Loucy (cell line): ENCODE measurements around the gene TSHZ2.
"Not testable (repeated sequence)": the region's sequence is repeated elsewhere in the genome, so short reads cannot be mapped to it uniquely, and the experiment has no call there.

ENCODE experiments used
- H2AFZ ChIP-seq: fragments of 200-600 bp; sonication (generic); 2 replicates; pipeline ENCODE4 v1.6.0; 2016; ENCODE audit warnings: antibody characterized with exemption, mild to moderate bottlenecking, low read length, moderate library complexity
- H3F3A ChIP-seq: fragments of 200-600 bp; 2 replicates; pipeline ENCODE4 v1.6.0; 2016; ENCODE audit warnings: antibody characterized with exemption, low read depth, mild to moderate bottlenecking
- H3K27me3 ChIP-seq: fragments of 200-600 bp; sonication (generic); 2 replicates; pipeline ENCODE4 v1.6.1; 2014; ENCODE audit warnings: low read length, mild to moderate bottlenecking; ENCODE audit not compliant: insufficient read depth, poor library complexity, severe bottlenecking
- H3K36me3 ChIP-seq: fragments of 200-600 bp; sonication (generic); 2 replicates; pipeline ENCODE4 v1.6.1; 2016; ENCODE audit warnings: low read length; ENCODE audit not compliant: insufficient read depth
- H3K4me1 ChIP-seq: fragments of 200-600 bp; sonication (generic); 2 replicates; pipeline ENCODE4 v1.5.1; 2014; ENCODE audit warnings: low read length, mild to moderate bottlenecking; ENCODE audit not compliant: insufficient read depth, poor library complexity, severe bottlenecking
- H3K4me2 ChIP-seq: fragments of 200-600 bp; sonication (generic); 2 replicates; pipeline ENCODE4 v1.6.0; 2014; ENCODE audit warnings: antibody characterized with exemption, low read length, low read depth, mild to moderate bottlenecking; ENCODE audit not compliant: poor library complexity, severe bottlenecking
- H3K4me3 ChIP-seq: fragments of 200-600 bp; sonication (generic); 2 replicates; pipeline ENCODE4 v1.5.1; 2014; ENCODE audit warnings: low read length, mild to moderate bottlenecking, mixed read lengths; ENCODE audit not compliant: poor library complexity, severe bottlenecking
- H3K79me2 ChIP-seq: fragments of 200-600 bp; sonication (generic); 2 replicates; pipeline ENCODE4 v1.6.1; 2014; ENCODE audit warnings: low read length; ENCODE audit not compliant: insufficient read depth
- H3K9ac ChIP-seq: fragments of 200-600 bp; sonication (generic); 2 replicates; pipeline ENCODE4 v1.6.0; 2014; ENCODE audit warnings: mild to moderate bottlenecking, low read depth, low read length, moderate library complexity; ENCODE audit not compliant: poor library complexity, severe bottlenecking
- H3K9me2 ChIP-seq: fragments of 200-600 bp; sonication (generic); replicated peaks from 2 replicates; pipeline ENCODE4 v1.6.1; 2016; ENCODE audit warnings: low read depth, low read length, mixed read lengths
- H3K9me3 ChIP-seq: fragments of 200-600 bp; sonication (generic); 2 replicates; pipeline ENCODE4 v1.6.1; 2014; ENCODE audit warnings: mild to moderate bottlenecking, antibody characterized with exemption, low read length, low read depth; ENCODE audit not compliant: insufficient read depth
- H4K20me1 ChIP-seq: fragments of 200-600 bp; sonication (generic); 2 replicates; pipeline ENCODE4 v1.6.0; 2014; ENCODE audit warnings: antibody characterized with exemption, low read length, mild to moderate bottlenecking; ENCODE audit not compliant: insufficient read depth, poor library complexity, severe bottlenecking
- EZH2phosphoT487 ChIP-seq: fragments of 200-600 bp; IDR thresholded peaks from 2 replicates; pipeline ENCODE4 v1.6.1; 2018; ENCODE audit warnings: antibody characterized with exemption, mild to moderate bottlenecking, moderate library complexity, borderline replicate concordance
- TF ChIP-seq, protein P1 (sequence below): fragments of 200-600 bp; sonication (generic); conservative IDR thresholded peaks from 2 replicates; pipeline ENCODE4 v1.5.1; 2014; ENCODE audit warnings: mild to moderate bottlenecking, antibody characterized with exemption, low read length

The TSHZ2 gene

DNA sequence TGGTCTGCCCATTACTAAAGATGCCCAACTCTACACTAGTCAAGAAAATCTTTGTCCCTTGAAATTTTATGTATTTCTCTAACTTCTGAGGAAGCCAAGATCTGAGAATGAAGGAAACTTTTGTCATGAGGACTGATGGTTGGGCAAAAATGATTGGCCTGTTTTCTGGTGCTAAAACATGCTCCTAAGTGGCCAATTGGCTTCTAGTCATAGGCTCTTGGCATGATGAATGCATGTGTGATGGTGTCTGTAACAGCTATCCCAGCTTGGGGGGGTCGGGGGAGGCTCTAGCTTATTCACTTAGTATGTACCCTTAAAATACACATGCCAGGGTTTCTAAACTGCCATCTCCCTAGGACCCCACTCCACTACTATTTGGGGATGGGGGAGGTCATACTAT lies 392.9 kb downstream of the TSHZ2 start:
- no peaks in the 10 kb centered on the region for H3K79me2 ChIP-seq
- no peak overlapping the region for H3K4me3 ChIP-seq
- peaks cover 3% of the 10 kb centered on the region for H3K4me1 ChIP-seq
- no peaks in the 10 kb centered on the region for H3K9me3 ChIP-seq
- no peaks in the 10 kb centered on the region for H3K9me2 ChIP-seq
- H2AFZ ChIP-seq: no peak overlapping the region
- no peaks in the 10 kb centered on the region for H3F3A ChIP-seq
- H3K9ac ChIP-seq: no peak overlapping the region
- no peaks in the 10 kb centered on the region for H3K27me3 ChIP-seq
- no peaks in the 10 kb centered on the region for H4K20me1 ChIP-seq
- no peak for TF ChIP-seq EZH2phosphoT487
- TF ChIP-seq, protein P1, sequence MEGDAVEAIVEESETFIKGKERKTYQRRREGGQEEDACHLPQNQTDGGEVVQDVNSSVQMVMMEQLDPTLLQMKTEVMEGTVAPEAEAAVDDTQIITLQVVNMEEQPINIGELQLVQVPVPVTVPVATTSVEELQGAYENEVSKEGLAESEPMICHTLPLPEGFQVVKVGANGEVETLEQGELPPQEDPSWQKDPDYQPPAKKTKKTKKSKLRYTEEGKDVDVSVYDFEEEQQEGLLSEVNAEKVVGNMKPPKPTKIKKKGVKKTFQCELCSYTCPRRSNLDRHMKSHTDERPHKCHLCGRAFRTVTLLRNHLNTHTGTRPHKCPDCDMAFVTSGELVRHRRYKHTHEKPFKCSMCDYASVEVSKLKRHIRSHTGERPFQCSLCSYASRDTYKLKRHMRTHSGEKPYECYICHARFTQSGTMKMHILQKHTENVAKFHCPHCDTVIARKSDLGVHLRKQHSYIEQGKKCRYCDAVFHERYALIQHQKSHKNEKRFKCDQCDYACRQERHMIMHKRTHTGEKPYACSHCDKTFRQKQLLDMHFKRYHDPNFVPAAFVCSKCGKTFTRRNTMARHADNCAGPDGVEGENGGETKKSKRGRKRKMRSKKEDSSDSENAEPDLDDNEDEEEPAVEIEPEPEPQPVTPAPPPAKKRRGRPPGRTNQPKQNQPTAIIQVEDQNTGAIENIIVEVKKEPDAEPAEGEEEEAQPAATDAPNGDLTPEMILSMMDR: no peak
- no peak overlapping the region for H3K4me2 ChIP-seq
- no peaks in the 10 kb centered on the region for H3K36me3 ChIP-seq

DNA sequence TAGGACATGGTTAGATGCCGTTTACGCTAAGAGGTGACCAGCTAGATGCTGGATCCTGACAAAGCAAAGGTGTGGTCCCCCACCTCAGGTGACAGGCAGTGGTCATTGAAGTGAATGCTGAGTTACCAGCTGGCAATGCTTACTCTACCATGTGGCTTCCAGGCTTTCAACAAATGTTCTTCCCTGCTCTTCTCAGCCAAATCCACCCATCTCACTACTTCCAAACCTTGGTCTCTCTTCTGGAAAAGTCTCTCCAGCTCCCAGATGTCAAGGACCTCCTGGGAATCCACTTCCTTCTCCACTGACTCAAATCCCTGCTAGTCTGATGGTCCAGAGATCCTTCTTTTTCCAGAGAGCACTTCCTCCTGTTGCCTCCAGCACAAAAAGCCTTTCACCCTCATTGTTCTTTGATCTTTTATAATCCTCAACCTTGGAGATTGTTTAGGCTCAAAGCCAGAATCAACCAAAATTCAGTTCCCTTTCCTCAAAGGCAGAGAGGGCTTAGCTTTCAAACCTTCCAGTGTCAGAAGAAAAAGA lies 393.4 kb downstream of the TSHZ2 start:
- no peak for TF ChIP-seq EZH2phosphoT487
- TF ChIP-seq, protein P1: no peak
- H2AFZ ChIP-seq: no peak overlapping the region
- H3K4me3 ChIP-seq: no peak overlapping the region
- H3K9me3 ChIP-seq: no peaks in the 10 kb centered on the region
- no peak overlapping the region for H3K4me2 ChIP-seq
- H3F3A ChIP-seq: no peaks in the 10 kb centered on the region
- H3K79me2 ChIP-seq: no peaks in the 10 kb centered on the region
- H3K9ac ChIP-seq: no peak overlapping the region
- peaks cover 6% of the 10 kb centered on the region for H3K4me1 ChIP-seq
- H3K36me3 ChIP-seq: no peaks in the 10 kb centered on the region
- no peaks in the 10 kb centered on the region for H4K20me1 ChIP-seq
- H3K9me2 ChIP-seq: no peaks in the 10 kb centered on the region
- H3K27me3 ChIP-seq: no peaks in the 10 kb centered on the region

DNA sequence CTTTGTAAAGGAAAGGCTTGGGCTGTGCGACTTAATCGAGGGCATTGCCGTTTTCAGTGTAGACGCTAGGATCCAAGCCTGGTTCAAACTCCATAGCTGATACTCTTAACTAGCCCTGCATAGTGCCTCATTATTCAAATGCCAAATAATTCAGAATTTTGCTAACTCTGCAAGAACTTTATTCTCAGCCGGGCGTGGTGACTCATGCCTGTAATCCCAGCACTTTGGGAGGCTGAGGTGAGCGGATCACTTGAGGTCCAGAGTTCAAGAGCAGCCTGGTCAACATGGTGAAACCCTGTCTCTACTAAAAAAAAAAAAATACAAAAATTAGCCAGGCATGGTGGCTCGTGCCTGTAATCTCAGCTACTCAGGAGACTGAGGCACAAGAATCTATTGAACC lies 394.8 kb downstream of the TSHZ2 start:
- not testable (repeated sequence) for H3K9me2 ChIP-seq, H3F3A ChIP-seq, H4K20me1 ChIP-seq, H3K79me2 ChIP-seq, H3K9me3 ChIP-seq, H3K4me2 ChIP-seq, H3K4me3 ChIP-seq, H3K9ac ChIP-seq, H3K36me3 ChIP-seq, H2AFZ ChIP-seq, H3K27me3 ChIP-seq
- peaks cover 14% of the 10 kb centered on the region for H3K4me1 ChIP-seq

DNA sequence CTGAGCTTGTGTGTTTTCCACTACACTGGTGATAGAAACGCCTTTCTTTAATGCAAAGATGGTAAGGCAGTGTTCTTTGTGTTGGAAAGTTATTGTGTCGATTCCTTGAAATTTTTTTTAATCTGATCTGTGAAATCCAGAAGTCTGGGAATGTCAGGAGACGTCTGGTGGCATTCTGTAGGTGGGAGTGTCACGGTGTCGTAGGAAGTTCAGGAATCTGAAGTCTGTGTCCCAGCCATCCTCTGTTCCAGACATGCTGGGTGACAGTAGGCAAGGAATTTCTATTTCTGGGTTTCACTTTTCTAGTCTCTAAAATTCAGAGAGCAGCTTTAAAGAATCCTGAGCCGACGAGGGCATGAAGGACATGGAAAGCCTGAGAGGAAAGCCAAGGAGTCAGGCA lies 397.7 kb downstream of the TSHZ2 start:
- no peaks in the 10 kb centered on the region for H3K9me2 ChIP-seq
- no peaks in the 10 kb centered on the region for H3K36me3 ChIP-seq
- H3F3A ChIP-seq: no peaks in the 10 kb centered on the region
- TF ChIP-seq EZH2phosphoT487: no peak
- TF ChIP-seq, protein P1: no peak
- H3K4me3 ChIP-seq: no peak overlapping the region
- no peaks in the 10 kb centered on the region for H3K79me2 ChIP-seq
- no peaks in the 10 kb centered on the region for H3K27me3 ChIP-seq
- H3K4me1 ChIP-seq: peaks cover 14% of the 10 kb centered on the region
- no peaks in the 10 kb centered on the region for H3K9me3 ChIP-seq
- H4K20me1 ChIP-seq: no peaks in the 10 kb centered on the region
- H2AFZ ChIP-seq: no peak overlapping the region
- H3K4me2 ChIP-seq: no peak overlapping the region
- H3K9ac ChIP-seq: no peak overlapping the region
